Calu3 (cell line): ENCODE measurements around the gene UNC13C. TPM values are rescaled to one million over a fixed set of nuclear protein-coding genes. Genes with fewer than 3 reads are reported as not detected.
"Not testable (repeated sequence)": the region's sequence is repeated elsewhere in the genome, so short reads cannot be mapped to it uniquely, and the experiment has no call there.

Experiments used
- BruUV-seq: library from RNA; stranded (reverse); fragments of 400-500 nt; replicated peaks from 2 replicates; lab custom pipeline; 2021; lab: Mats Ljungman, UMichigan
- CTCF ChIA-PET: fragments of 300-600 bp; sonication (Branson Sonifier 250); formaldehyde crosslinking; loops from one replicate; lab custom pipeline; 2022; ENCODE audit warnings: antibody characterized with exemption; lab: Charles Lee
- DNase-seq: peaks from one replicate; pipeline ENCODE4 v3.0.0; 2022
- H3K27ac Mint-ChIP-seq: one replicate; pipeline ENCODE4 v1.8.0; 2022; ENCODE audit warnings: mixed read lengths; ENCODE audit not compliant: unreplicated experiment
- H3K27me3 Mint-ChIP-seq: one replicate; pipeline ENCODE4 v1.8.0; 2022; ENCODE audit warnings: mixed read lengths; ENCODE audit not compliant: unreplicated experiment
- H3K36me3 Mint-ChIP-seq: one replicate; pipeline ENCODE4 v1.8.0; 2022; ENCODE audit warnings: mild to moderate bottlenecking, moderate library complexity, mixed read lengths; ENCODE audit not compliant: insufficient read depth, unreplicated experiment
- H3K4me1 Mint-ChIP-seq: one replicate; pipeline ENCODE4 v1.8.0; 2022; ENCODE audit warnings: mild to moderate bottlenecking, low read depth, mixed read lengths; ENCODE audit not compliant: unreplicated experiment
- H3K4me3 Mint-ChIP-seq: one replicate; pipeline ENCODE4 v1.8.0; 2022; ENCODE audit warnings: mild to moderate bottlenecking, low read depth, moderate library complexity, mixed read lengths; ENCODE audit not compliant: unreplicated experiment
- H3K9me3 Mint-ChIP-seq: one replicate; pipeline ENCODE4 v1.8.0; 2022; ENCODE audit warnings: low read depth, mixed read lengths; ENCODE audit not compliant: unreplicated experiment
- intact Hi-C: fragments of 100-400 bp; cut with micrococcal nuclease; formaldehyde crosslinking; loops from one replicate; pipeline ENCODE4 v1.10.0; 2022; ENCODE audit not compliant: unreplicated experiment
- total RNA-seq: library from RNA; stranded (reverse); gene quantifications from 2 replicates; pipeline ENCODE4 v1.2.3, GENCODE V29; 2022
- TF ChIP-seq, protein P1 (sequence below): fragments of 200-600 bp; IDR thresholded peaks from one replicate; pipeline ENCODE4 v1.8.0; 2022; ENCODE audit warnings: antibody characterized with exemption; ENCODE audit not compliant: unreplicated experiment

UNC13C gene
- total RNA-seq, 1 experiment from 2014 or later = 0.38 TPM

- peaks cover 14% of the 10 kb centered on the region for H3K9me3 Mint-ChIP-seq
- no TSS peak for BruUV-seq
- no peak overlapping the region for H3K4me3 Mint-ChIP-seq
- H3K27me3 Mint-ChIP-seq = no peaks in the 10 kb centered on the region
- intact Hi-C loops = no loop called here
- no peak for DNase-seq
- H3K27ac Mint-ChIP-seq = no peak overlapping the region
- H3K36me3 Mint-ChIP-seq = no peaks in the 10 kb centered on the region
- TF ChIP-seq, protein P1, sequence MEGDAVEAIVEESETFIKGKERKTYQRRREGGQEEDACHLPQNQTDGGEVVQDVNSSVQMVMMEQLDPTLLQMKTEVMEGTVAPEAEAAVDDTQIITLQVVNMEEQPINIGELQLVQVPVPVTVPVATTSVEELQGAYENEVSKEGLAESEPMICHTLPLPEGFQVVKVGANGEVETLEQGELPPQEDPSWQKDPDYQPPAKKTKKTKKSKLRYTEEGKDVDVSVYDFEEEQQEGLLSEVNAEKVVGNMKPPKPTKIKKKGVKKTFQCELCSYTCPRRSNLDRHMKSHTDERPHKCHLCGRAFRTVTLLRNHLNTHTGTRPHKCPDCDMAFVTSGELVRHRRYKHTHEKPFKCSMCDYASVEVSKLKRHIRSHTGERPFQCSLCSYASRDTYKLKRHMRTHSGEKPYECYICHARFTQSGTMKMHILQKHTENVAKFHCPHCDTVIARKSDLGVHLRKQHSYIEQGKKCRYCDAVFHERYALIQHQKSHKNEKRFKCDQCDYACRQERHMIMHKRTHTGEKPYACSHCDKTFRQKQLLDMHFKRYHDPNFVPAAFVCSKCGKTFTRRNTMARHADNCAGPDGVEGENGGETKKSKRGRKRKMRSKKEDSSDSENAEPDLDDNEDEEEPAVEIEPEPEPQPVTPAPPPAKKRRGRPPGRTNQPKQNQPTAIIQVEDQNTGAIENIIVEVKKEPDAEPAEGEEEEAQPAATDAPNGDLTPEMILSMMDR = no peak
- no peaks in the 10 kb centered on the region for H3K4me1 Mint-ChIP-seq
- CTCF ChIA-PET = no interaction called here
These were observed 432.2 kb downstream of the UNC13C start for GRCh38 chr15:54410481-54410880.

GRCh38 chr15:54424171-54424570 is 445.9 kb downstream of the UNC13C start:
- Mint-ChIP-seq H3K36me3 (no peaks in the 10 kb centered on the region), H3K4me1 (no peaks in the 10 kb centered on the region), H3K9me3 (peaks cover 19% of the 10 kb centered on the region), H3K4me3 (no peak overlapping the region), H3K27ac (no peak overlapping the region), H3K27me3 (no peaks in the 10 kb centered on the region)
- intact Hi-C loops = no loop called here
- DNase-seq = no peak
- CTCF ChIA-PET = no interaction called here
- BruUV-seq = no TSS peak
- TF ChIP-seq, protein P1 = no peak

- H3K27me3 Mint-ChIP-seq = no peaks in the 10 kb centered on the region
- no peaks in the 10 kb centered on the region for H3K36me3 Mint-ChIP-seq
- H3K27ac Mint-ChIP-seq = no peak overlapping the region
- intact Hi-C loops = no loop called here
- H3K4me3 Mint-ChIP-seq = no peak overlapping the region
- CTCF ChIA-PET = no interaction called here
- DNase-seq = no peak
- H3K4me1 Mint-ChIP-seq = no peaks in the 10 kb centered on the region
- no TSS peak for BruUV-seq
- TF ChIP-seq, protein P1 = no peak
- peaks cover 15% of the 10 kb centered on the region for H3K9me3 Mint-ChIP-seq
These were observed 450.4 kb downstream of the UNC13C start for GRCh38 chr15:54428596-54428995.

DNA sequence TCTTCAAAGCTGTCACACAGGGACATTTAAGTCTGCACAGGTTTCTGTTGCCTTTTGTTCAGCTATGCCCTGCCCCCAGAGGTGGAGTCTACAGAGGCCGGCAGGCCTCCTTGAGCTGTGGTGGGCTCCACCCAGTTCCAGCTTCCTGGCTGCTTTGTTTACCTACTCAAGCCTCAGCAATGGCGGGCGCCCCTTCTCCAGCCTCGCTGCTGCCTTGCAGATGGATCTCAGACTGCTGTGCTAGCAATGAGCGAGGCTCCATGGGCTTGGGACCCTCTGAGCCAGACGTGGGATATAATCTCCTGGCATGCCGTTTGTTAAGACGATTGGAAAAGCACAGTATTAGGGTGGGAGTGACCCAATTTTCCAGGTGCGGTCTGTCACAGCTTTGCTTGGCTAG is 472.0 kb downstream of the UNC13C start:
- intact Hi-C loops, H3K4me3 Mint-ChIP-seq, H3K4me1 Mint-ChIP-seq, H3K27me3 Mint-ChIP-seq, BruUV-seq, DNase-seq, CTCF ChIA-PET, H3K27ac Mint-ChIP-seq, H3K36me3 Mint-ChIP-seq: not testable (repeated sequence)
- H3K9me3 Mint-ChIP-seq = peaks cover 22% of the 10 kb centered on the region

GRCh38 chr15:54456413-54456812 is 478.2 kb downstream of the UNC13C start:
- H3K4me3 Mint-ChIP-seq = no peak overlapping the region
- peaks cover 22% of the 10 kb centered on the region for H3K9me3 Mint-ChIP-seq
- CTCF ChIA-PET = no interaction called here
- no peaks in the 10 kb centered on the region for H3K27me3 Mint-ChIP-seq
- no peak overlapping the region for H3K27ac Mint-ChIP-seq
- no peaks in the 10 kb centered on the region for H3K36me3 Mint-ChIP-seq
- TF ChIP-seq, protein P1 = no peak
- DNase-seq = no peak
- H3K4me1 Mint-ChIP-seq = no peaks in the 10 kb centered on the region
- intact Hi-C loops = no loop called here
- no TSS peak for BruUV-seq
